ENCODE results near the gene SOX13. TPM values are rescaled to one million over a fixed set of nuclear protein-coding genes. Genes with fewer than 3 reads are reported as not detected.

SOX13 gene
- total and polyA plus RNA-seq, 8 donors: 12.0 to 27.2 (median 17.2) TPM

- H3K27ac ChIP-seq: no peak overlapping the region
- H3K4me3 ChIP-seq: no peak overlapping the region
- FAIRE-seq (no peak), DNase-seq (no peak), ATAC-seq (no peak)
- H3K36me3 ChIP-seq: no peaks in the 10 kb centered on the region
- no peaks in the 10 kb centered on the region for H3K9me3 ChIP-seq
- no peaks in the 10 kb centered on the region for H3K27me3 ChIP-seq
- intact Hi-C loops (cut with DNase I): no loop called here
- H3K4me1 ChIP-seq: no peaks in the 10 kb centered on the region
- WGBS, 2 donors: 54 to 59% methylated on average over 10 of the region's 10 CpGs
- TF ChIP-seq CTCF (IDR thresholded peaks at IDR 0.05): no peak
Measured at GRCh38 chr1:204041232-204041767, 31.6 kb upstream of the SOX13 start.

GRCh38 chr1:204041803-204042505 is 31.0 kb upstream of the SOX13 start:
- Histone ChIP-seq H3K4me1 (no peaks in the 10 kb centered on the region), H3K36me3 (no peaks in the 10 kb centered on the region), H3K27me3 (no peaks in the 10 kb centered on the region), H3K27ac (no peak overlapping the region), H3K9me3 (no peaks in the 10 kb centered on the region), H3K4me3 (no peak overlapping the region)
- WGBS, 2 donors: 74 to 77% methylated on average over 10 of the region's 10 CpGs
- DNase-seq (no peak), FAIRE-seq (no peak), ATAC-seq (peak in 1 of 4 donors; percentile 40)
- TF ChIP-seq CTCF (IDR thresholded peaks at IDR 0.05): no peak
- intact Hi-C loops (cut with DNase I): no loop called here

- DNase-seq (no peak), FAIRE-seq (no peak), ATAC-seq (no peak)
- Histone ChIP-seq H3K27ac (no peak overlapping the region), H3K9me3 (no peaks in the 10 kb centered on the region), H3K27me3 (no peaks in the 10 kb centered on the region), H3K36me3 (no peaks in the 10 kb centered on the region), H3K4me3 (no peak overlapping the region), H3K4me1 (no peaks in the 10 kb centered on the region)
- 85 to 92% methylated on average over 2 of the region's 2 CpGs for WGBS, 2 donors
- intact Hi-C loops (cut with DNase I): no loop called here
- TF ChIP-seq CTCF (IDR thresholded peaks at IDR 0.05): no peak
Measured at GRCh38 chr1:204042516-204042915, 30.4 kb upstream of the SOX13 start.

GRCh38 chr1:204043680-204044079 is 29.2 kb upstream of the SOX13 start:
- FAIRE-seq: no peak
- Histone ChIP-seq H3K9me3 (no peaks in the 10 kb centered on the region), H3K27ac (no peak overlapping the region), H3K4me3 (no peak overlapping the region), H3K36me3 (no peaks in the 10 kb centered on the region), H3K27me3 (no peaks in the 10 kb centered on the region), H3K4me1 (no peaks in the 10 kb centered on the region)
- no peak for TF ChIP-seq CTCF (IDR thresholded peaks at IDR 0.05)
- WGBS, 2 donors: 88 to 91% methylated on average over 8 of the region's 8 CpGs
- no peak for ATAC-seq
- intact Hi-C loops (cut with DNase I): no loop called here
- no peak for DNase-seq

- Histone ChIP-seq H3K4me1 (no peaks in the 10 kb centered on the region), H3K4me3 (no peak overlapping the region), H3K27me3 (no peaks in the 10 kb centered on the region), H3K9me3 (no peaks in the 10 kb centered on the region), H3K36me3 (no peaks in the 10 kb centered on the region), H3K27ac (no peak overlapping the region)
- ATAC-seq (no peak), DNase-seq (no peak), FAIRE-seq (no peak)
- 47 to 65% methylated on average over 1 of the region's 1 CpG for WGBS, 2 donors
- intact Hi-C loops (cut with DNase I): no loop called here
- TF ChIP-seq CTCF (IDR thresholded peaks at IDR 0.05): no peak
Measured at GRCh38 chr1:204044448-204044847, 28.5 kb upstream of the SOX13 start.

Measured in pancreas (tissue), 10 donors.